H1 (cell line): Measurements from ENCODE around the gene DUSP10. TPM values are rescaled to one million over a fixed set of nuclear protein-coding genes. Genes with fewer than 3 reads are reported as not detected.

Experiments used
- BCL11A ChIP-seq, 2 experiments: IDR thresholded peaks; one replicate each; pipeline ENCODE4 v1.6.1; 2011; ENCODE audit warnings: low read depth in 2 of 2, low read length in 2 of 2, mild to moderate bottlenecking in 2 of 2
- CBX5 ChIP-seq: fragments of 300-800, 300-1000 bp; sonication (generic); IDR thresholded peaks from 2 replicates; pipeline ENCODE4 v1.7.1; 2016; ENCODE audit warnings: antibody characterized with exemption, low read length, low read depth
- CEBPB ChIP-seq: IDR thresholded peaks from 2 replicates; pipeline ENCODE4 v1.6.1; 2012; ENCODE audit warnings: low read depth, low read length
- HDAC2 ChIP-seq, 2 experiments: fragments of 300-600 bp in 1 of 2; sonication (generic) in 1 of 2; IDR thresholded peaks; 2 replicates each; pipeline ENCODE4 v1.6.1; 2011 to 2012; ENCODE audit warnings: low read depth in 2 of 2, low read length in 2 of 2, mild to moderate bottlenecking in 2 of 2, moderate library complexity in 2 of 2, borderline replicate concordance in 1 of 2, inconsistent platforms in 1 of 2
- SIN3A ChIP-seq, 2 experiments: IDR thresholded peaks in 1 of 2; conservative IDR thresholded peaks in 1 of 2; 2 replicates each; pipeline ENCODE4 v1.6.1; 2011 to 2012; ENCODE audit warnings: low read length in 2 of 2, improper control_type of control experiment in 1 of 2, low read depth in 1 of 2, mild to moderate bottlenecking in 1 of 2
- SIX5 ChIP-seq: IDR thresholded peaks from 2 replicates; pipeline ENCODE4 v1.6.1; 2011; ENCODE audit warnings: mild to moderate bottlenecking, low read depth, low read length
- polyA plus RNA-seq, 7 experiments: library from polyadenylated mRNA; depleted of rRNA in 3 of 7; stranded (reverse) in 5 of 7; unstranded in 2 of 7; fragments of >200 nt in 5 of 7; fragments of 200-250 nt in 2 of 7; gene quantifications; 1 replicate in 5 of 7; 2 replicates in 1 of 7; 4 replicates in 1 of 7; pipeline versions ENCODE4 v1.2.1 to v1.2.3, GENCODE V29; 2011 to 2013; ENCODE audit warnings: missing spikeins in 2 of 7, mixed read lengths in 2 of 7
- total RNA-seq: library from RNA; stranded (reverse); fragmentation: NEBNext Ultra II Directional; extraction: Animal tissue kit (Norgen Biotek cat#: 25700); gene quantifications from 2 replicates; pipeline ENCODE4 v1.2.1, GENCODE V29; 2021

The DUSP10 gene
- total and polyA plus RNA-seq, 2 of the 8 experiments (the other 6 are each of a cell fraction or from before 2014, with no cell fraction given): 1.2 TPM

DNA sequence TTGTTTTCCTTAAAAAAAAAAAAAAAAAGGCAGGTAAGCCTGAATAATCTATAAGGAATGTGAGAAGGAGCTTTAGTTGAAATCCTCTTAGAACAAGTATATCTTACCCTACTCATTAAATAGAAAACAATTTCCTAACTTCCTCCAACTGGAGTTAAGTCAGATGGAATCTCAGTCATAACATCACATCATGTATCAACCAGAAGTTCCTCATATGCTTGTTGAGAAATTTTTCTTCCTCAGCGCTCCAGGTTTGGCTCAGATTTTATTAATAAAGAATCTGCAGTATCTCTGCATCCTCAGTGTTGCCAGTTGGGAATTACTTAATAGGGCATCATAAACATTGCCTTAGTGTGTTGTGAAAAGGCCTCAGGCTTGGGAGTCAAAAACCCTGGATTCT lies 37.6 kb downstream of the DUSP10 start (continued):
- no peak for TF ChIP-seq HDAC2 (IDR thresholded peaks at IDR 0.05; ENCODE audit: borderline replicate concordance in 1 of 2, low read depth in 2 of 2, low read length in 2 of 2)
- TF ChIP-seq SIX5: no peak
- no peak for TF ChIP-seq CBX5
- TF ChIP-seq SIN3A (conservative IDR thresholded peaks at IDR 0.05 in 1 of 2, IDR thresholded peaks at IDR 0.05 in 1 of 2; ENCODE audit: low read depth in 1 of 2, low read length in 2 of 2): no peak
- no peak for TF ChIP-seq CEBPB
- TF ChIP-seq BCL11A (IDR thresholded peaks at IDR 0.05; ENCODE audit: low read depth in 2 of 2, low read length in 2 of 2): no peak
